T1000 (cell line): ENCODE data around the gene CD38.

Experiments
- DNase-seq: peaks from one replicate; lab custom pipeline; 2025; ENCODE audit warnings: mixed read lengths; lab: John Stamatoyannopoulos, UW

CD38 gene

DNA sequence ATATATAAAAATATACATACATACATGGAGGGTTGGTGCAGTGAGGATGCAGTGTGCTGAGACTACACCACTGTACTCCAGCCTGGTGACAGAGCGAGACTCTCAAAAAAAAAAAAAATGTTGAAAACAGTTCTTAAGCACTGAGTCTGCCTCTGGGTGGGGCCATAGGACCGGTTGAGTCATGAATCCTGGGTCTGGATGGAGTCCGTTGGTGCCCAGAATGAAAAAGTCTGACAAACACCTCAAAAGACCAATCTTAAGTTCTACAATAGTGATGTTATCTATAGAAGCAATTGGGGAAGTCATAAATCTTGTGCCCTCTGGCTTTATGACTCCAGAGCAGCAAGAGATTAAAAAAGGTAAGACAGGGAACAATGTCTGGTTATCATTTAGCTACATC is 90.0 kb downstream of the CD38 start:
- DNase-seq: no peak

DNA sequence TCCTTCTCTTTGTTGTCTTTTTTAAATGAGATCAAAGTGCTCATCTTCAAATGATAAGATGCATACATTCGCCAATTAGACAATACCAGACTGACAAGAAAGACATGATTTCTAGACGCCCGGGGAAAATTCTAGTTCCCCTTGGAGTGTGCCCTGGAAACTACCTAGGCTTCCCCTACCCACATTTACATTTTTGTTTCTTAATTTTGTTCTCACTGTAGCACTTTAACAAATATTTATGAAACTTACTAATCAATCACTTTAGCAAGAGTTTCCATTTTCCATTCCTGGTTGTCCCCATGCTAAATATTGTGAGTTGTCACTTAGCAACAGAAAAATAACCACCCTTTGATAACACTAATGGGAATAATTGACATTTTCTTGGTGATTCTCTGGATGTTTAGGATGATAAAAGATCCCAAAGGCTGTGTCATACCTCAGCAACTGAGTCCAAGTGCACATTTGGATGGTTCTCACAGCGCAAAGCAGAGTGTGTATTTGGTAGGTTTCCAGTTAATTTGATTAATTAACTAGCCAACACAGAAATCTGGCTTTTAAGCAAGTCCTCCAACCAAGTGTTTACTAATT is 90.8 kb downstream of the CD38 start:
- DNase-seq: no peak

DNA sequence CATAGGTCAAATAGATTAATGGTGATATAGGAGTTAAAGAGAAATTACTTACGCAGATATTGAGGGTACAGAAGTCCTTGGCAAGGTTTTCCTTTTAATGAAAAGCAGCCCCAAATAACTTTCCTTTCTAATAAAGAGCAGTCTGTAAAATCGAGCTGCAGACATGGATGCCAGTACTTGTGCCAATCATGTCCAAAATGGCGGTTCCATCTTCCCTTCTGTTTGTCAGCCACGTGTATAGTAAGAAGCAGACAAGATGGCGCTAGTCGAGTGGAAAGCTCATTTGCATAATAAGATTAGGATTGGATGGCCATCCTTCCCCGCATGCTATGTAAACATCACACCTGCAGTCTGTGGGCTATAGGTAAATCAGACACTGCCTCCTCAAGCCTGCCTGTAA is 92.0 kb downstream of the CD38 start:
- no peak for DNase-seq

DNA sequence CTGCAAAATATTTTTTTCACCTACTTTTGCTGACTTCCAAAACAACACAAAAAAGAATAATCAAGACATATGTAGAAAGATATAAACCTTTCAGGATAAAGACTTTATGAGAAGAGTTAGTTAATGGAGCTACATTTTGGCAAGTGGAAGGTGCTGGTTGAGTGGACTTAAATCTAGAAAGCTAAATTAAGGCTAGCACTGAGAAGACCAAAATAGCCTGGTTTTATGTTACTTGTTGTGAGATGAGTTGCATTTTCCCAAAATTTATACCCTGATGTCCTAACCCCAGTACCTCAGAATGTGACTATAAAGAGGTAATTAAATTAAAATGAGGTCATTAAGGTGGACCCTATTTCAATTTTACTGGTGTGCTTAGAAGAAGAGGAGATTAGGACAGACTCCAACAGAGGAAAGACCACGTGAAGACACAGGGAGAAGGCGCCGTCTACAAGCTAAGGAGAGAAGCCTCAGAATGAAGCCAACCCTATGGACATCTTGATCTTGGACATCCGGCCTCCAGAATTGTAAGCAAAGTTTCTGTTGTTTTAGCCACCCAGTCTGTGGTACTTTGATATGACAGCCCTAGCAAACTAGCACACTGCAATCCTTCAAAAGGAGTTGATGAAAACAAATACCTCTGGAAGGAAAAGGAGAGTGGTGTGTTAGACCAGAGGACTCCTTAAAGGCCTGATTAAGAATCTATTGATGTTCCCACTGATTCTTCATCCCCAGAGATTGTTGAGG is 93.0 kb downstream of the CD38 start:
- no peak for DNase-seq

DNA sequence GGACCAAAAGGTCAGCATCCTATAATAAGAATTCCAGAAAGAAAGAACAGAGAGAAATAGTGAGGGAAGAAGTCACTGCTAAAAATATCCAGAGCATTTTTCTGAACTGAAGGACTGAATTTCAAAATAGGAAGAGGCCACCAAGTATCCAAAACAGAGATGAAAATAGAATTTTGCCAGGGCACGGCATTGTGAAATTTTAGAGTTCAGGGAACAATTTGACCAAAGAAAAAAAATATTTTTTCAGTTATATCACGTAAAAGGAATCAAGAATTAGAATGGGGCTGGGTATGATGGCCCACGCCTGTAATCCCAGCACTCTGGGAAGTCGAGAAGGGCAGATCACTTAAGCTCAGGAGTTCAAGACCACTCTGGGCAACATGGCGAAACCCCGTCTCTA is 95.0 kb downstream of the CD38 start:
- no peak for DNase-seq

DNA sequence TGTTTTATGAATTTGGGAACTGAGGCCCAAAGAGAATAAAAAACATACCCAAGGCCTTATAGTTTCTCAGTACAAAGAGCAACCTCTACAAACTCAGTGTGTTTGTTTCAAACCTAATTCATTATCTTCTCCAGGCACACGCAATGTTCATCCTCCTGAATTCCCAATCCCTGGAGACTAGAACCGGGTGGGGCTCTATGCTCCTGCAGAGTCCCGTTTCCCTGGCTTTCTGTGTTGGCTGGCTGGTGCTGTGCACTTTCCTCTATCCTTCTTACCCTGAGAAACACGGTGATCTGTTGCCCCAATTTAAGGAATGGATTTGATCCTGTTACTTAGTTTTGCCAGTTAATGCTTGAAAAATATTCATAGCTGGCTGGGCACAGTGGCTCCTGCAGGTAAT is 96.5 kb downstream of the CD38 start:
- no peak for DNase-seq

DNA sequence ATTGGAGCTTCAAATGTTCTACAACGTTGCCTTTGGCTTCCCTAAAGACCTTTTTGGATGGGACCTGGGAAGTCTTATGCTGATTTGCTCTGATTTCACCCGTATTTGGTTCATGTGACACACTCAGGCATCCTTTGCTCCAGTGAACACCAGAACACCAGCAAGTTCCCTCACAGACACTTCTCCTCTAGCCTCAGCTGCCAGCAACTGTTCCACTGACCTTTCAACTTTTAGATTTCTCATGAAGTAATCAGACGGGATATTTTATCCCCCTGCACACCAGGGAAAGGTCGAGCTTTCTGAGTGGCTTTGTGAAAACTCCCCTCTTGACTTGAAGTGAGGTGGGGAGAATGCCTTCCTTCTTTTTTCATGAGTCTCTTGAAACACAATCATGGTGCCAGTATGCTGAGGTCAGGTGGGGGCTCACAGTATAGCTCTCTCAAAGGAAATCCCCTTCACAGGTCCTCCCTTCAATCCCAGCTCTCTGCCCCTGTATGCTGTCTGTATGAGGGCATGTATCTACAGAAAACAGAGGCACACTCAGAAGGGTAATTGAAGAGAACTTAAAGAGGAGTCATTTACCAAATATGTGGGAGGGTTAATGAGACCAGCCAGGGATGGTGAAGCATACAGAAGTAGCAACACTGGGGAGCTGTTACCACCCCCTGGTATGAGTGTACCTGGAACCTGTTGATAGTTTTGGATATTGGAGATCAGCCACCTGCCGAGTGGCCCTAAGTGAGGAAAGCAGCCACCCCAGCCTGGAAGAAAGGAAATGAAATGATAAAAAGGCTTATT is 97.7 kb downstream of the CD38 start:
- peak; percentile 18 for DNase-seq

DNA sequence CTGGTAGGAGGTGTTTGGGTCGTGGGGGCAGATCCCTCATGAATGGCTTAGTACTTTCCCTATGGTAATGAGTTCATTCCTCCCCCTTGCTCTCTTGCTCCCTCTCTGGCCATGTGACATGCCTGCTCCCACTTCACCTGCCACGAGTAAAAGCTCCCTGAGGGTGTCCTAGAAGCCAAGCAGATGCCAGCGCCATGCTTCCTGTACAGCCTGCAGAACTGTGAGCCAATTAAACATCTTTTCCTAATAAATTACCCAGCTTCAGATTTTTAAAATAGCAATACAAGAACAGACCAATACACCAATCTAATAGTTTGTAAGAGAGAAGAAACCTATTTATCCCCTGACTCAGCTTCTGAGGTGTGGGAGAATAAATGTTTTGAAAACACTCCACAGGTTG is 99.9 kb downstream of the CD38 start:
- no peak for DNase-seq

DNA sequence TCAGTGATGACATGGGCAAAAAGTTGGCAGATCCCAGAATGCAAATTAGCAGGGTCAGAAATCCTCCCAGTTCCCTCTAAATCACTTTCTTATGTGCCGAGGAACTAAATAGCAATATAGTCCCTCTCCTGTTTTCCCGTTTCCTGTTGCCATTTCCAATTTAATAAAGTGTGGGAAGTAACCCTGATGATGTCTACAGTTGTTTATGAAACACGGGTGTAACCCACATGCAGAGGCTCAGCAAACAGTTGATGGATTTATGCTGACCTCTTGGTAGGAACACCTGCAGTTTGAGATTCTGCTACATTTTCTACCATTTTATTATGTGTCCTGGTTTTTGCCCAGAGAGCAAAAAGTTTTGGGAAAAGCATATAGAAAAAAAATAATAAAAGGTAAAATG is 103.7 kb downstream of the CD38 start:
- no peak for DNase-seq

DNA sequence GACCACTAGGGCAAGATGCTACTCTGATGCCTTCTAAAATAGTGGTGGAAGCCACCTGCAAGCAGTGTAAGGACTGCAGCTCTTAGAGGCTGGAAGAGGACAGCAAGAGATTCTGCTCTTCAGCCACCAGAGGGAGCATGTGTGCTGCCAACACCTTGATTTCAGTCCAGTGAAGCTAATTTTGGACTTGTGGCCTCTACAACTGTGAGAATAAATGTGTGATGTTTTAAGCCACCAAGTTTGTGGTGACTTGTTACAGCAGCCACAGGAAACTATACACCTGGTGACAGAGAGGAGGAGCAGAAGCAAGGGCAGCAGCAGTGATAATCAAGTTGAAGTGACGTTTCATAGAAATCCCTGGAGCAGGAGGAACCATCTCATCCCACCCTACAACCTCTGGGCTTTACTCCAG is 104.6 kb downstream of the CD38 start:
- peak; percentile 53 for DNase-seq

DNA sequence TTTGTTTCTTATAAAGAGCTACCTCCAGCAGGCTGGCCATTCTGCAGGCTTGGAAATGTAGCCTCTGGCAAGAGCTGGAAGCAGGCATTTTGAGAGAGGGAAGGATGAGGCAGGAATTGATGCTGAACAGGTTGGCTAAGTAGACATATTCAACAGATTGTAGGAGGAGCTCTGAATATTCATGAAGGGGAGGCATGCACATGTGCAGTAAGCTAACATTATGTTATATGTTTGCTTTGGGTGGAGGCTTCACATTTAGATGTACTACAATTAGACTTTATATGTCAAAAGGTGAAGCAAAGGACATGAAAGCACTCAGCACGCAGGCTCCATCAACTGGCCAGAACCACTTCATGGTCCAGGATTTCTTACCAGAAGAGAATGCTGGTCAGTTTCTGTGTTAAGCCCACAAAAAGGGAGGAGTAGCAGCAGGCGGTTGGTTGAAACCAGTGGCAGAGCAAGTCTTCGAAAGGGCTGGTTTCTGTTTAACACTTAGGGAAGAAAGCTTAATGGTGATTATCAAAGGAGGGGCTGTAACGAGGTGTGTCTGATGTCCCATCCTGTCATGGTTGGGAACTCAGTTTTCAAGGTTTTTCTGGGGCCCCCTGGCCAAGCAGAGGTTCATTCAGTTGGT is 105.6 kb downstream of the CD38 start:
- DNase-seq: no peak

DNA sequence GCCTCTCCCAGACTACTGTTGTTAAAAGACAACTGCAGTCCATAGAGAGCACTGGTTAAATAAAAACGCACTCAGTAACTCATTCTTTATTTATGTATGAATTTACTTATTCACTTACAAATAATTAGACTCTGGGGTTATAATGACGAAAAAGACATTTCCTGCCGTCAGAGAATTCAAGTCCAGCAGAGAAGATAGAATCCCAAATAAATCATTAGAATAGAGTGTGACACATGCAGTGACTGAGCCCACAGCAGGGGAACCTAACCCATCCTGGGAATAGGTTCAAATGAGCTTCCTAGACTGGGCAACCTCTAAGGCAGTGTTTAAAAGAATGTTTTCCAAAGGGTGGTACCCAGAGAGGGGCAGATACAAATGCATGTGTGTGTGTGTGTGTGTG is 106.5 kb downstream of the CD38 start:
- DNase-seq: no peak

DNA sequence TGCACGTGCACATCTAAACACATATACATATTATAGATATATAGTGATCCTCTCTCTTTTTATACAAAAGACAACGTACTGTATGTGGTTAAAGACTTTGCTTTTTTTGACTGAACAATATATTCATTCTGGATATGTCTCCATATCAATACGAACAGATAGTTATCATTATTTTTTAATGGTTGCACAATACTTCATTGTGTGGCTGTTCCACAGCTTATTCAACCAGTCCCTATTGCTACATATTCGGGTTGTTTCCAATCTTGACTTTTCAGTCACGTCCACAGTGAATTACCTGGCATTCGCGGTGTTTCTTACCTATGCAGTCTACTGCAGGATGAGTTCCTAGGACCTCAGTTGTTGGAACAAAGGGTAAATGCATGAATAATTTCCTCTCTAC is 107.3 kb downstream of the CD38 start:
- DNase-seq: no peak

DNA sequence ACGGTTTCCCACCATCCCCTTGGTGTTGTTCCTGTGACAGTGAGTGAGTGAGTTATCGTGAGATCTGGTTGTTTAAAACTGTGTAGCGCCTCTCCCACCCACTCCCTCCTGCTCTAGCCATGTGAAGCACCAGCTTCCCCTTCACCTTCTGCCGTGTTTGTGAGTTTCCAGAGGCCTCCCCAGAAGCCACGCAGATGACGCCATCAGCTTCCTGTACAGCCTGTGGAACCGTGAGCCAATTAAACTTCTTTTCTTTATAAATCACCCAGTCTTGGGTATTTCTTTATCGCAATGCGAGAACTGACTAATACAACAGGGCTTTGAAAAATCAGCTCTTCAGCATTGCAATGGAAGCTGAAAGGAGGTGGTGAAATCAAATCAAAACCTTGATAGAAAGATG is 110.4 kb downstream of the CD38 start:
- no peak for DNase-seq

DNA sequence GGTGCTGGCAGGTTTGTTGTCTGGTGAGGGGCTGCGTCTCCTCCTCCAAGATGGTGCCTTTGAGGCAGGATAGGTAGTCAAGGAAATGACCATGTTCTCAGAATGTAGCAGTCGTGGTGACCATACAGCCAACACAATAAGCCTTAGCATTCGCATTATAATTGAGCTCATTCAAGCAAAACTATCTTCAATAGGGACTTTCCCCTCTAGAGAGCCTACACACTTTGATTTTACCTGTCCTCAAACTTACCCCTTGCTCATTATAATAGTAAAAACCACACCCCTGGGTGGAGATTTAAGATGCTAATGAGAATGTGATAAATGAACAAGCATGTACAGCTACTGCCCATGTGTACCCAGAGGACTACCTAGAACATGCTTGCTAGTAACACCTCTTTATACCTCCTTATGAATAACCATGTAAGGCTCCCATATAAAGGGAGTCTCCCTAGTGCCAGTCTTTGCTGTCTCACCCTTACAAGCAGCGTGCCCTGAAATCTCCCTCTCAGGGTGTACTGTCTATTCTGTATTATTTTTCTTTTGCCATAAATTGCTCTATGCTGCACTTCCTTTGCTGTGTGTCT is 112.2 kb downstream of the CD38 start:
- no peak for DNase-seq

DNA sequence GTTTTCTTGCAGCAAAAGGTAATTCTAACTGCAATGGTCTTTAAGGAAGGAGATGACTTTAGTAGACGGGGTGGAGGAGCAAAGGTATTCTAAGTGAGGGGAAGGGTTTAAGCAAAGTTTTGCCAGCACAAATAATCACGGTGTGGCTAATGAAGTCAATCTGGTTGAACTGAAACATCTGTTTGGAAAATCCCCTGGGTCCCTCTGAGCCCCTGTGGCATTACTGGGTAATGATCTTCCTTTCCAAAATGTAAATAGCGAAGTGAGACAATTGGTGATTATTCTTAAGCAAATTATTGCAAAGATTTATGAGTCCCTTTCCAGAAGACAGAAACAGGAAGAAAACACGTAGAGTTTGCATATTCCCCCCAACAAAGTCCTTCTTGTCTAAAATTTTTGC is 113.2 kb downstream of the CD38 start:
- no peak for DNase-seq

DNA sequence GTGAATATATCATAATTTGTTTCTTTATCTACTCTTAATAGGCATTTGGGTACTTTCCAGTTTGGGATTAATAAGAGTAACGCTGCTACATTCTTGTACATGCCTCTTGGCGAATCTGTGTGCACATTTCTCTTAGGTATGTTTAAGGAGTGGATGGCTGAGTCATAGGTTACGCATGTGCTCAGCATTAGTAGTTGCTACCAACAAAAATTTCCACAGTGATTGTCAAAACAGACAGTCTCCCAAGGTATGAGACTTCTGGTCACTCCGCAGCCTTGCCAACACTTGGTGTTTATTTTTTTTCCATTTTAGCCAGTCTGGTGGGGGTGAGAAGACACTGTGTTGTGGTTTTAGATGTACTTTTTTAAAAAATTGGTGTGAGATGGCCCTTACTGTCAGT is 115.8 kb downstream of the CD38 start:
- DNase-seq: peak; percentile 81

DNA sequence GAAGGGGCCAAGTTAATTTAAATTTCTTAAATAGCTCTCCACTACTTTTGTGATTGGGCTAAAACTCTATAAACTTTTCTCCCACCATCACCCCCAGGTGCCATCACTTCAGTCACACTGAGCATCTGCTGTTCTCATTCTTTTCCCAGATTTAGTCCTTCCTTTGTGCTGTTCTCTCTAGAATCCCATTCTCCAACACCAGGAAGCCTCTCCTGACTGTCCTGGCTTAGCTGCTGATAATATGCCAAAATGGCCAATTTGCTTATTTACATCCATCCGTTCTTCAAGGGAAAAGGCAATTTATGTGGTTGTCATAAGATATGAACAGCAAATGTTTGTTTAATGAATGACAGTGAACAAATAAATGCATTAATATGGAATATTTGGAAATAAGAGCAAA is 116.3 kb downstream of the CD38 start:
- no peak for DNase-seq

DNA sequence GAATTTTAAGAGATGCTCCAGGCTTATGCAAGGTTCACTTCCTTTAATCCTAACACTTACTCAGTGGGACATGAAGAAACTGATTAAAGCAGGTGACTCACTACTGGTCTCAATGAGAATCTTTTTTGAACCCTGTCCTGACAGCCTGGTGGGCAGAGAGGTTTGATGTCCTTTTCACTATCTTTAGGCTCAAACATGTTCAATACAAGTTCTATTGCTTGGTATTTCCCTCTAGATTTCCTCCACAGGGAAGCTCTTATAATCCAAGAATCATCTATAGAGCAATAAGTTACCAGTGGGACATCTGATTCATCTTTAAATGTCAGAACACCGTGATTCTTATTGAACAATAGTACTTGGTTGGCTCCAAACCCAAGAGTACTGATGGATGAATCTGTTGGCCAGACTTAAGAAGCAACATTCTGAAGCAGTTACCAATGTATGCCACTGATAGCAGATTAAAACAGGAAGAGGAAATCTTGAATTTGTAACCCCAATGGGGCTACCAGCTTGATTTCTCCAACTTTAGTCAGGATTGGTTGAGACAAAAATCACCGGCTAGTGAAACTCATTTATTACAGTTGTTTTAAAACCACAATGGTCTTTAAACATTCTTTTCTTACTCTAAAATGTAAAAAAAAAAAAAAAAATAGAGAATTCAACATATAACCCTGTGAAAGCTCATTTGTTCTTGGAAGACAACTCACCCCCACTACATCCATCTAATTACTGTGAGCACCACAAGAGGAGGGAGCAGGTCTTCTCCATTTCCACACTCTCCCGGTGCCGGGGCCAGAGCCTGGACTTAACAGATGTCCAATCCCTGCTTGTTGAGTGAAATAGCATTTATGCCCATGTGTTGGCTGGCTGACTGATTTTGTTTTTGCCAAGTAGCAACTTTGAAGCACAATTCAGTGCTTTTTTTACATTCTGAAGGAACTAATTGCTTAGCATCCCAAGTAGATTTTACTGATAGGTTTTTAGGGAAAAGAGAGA is 117.1 kb downstream of the CD38 start:
- no peak for DNase-seq

DNA sequence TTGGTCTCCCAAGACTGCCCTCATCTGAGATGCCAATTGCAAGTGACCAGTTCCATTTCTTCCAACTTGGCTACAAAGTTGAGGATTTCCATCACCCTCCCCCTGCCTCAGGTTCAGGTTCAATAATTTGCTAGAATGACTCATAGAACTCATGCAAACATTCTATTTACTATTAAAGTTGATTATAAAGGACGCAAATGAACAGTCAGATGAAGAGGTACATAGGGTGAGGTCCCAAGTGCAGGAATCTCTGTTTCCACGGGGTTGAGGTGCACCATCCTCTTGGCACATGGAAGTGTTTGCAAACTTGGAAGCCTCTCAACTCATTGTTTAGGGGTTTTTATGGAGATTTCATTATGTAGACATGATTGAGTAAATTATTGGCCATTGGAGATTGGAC is 119.4 kb downstream of the CD38 start:
- DNase-seq: no peak

DNA sequence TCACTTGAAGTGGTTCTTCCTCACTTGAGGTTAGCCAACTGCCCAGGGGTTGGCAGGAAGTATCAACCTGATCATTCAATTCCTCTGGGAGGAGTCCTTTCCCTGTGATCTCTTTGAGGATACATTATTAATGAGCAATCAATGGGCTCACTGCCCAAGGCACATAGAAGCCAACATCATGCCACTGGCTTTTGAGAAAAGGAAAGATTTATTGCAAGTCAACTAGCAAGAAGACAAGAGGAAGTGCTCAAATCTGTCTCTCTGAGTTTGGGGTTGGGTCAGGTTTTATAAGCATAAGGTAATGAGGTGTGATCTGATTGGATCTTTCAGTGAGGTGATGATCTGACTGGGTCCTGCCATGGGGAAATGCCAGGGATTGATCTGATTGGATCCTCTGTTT is 120.8 kb downstream of the CD38 start:
- DNase-seq: no peak
